ENCODE measurements around the gene RNF144B.
A peak's percentile ranks its signal among the peaks of the same experiment; 100 is the strongest.

RNF144B gene

DNA sequence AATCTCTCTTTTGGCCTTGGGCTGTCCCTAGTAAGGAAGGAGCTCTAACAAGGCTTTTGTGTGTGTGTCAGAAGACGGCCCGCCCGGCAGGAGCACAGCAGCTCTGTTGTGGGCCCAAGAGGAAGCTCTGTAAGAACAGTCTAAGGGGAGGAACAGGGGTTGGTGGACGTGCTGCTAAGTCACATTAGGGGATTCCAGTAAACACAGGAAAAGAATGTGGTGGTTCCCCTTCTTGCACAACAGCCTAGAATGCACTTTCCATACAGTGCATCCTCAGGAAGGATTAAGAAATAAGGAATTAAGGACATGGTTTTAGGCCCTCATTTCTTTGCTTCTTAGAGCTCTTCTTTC, 114.5 kb downstream of the RNF144B start:
- no peaks in the 10 kb centered on the region for H3K27me3 ChIP-seq (replicated peaks; ENCODE audit: control insufficient read depth, insufficient read depth, low read length, poor library complexity, severe bottlenecking)
- H3K4me3 ChIP-seq (ENCODE audit: insufficient read depth, low read depth, low read length, poor library complexity, severe bottlenecking): no peak overlapping the region
- no peaks in the 10 kb centered on the region for H3K36me3 ChIP-seq (ENCODE audit: control insufficient read depth, insufficient read depth, low read length)
- no peaks in the 10 kb centered on the region for H3K9me3 ChIP-seq (ENCODE audit: control insufficient read depth, low read length)
- no peak overlapping the region for H3K27ac ChIP-seq (ENCODE audit: insufficient read depth, low read length, poor library complexity, severe bottlenecking)
- H3K4me1 ChIP-seq (ENCODE audit: control insufficient read depth, insufficient read depth, low read length, poor library complexity, severe bottlenecking): no peaks in the 10 kb centered on the region
- no peak for DNase-seq

DNA sequence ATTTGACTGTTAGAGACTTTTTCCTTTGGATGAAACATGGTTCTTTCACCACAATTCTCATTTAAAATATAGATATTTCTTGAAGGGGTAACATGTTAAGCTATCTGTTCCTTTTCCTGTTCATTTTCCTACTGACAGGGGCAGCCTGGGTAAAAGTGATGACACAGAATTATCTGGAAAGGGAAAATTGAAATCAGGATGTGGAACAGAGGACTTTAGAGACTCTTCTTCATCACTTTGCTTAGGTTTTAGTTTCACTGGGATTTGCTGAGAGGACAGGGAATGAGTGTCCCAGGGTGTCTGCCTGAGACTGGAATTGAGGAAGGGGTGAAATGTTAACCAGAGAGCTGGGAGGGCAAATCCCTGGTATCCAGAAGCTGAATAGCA, 116.0 kb downstream of the RNF144B start:
- no peaks in the 10 kb centered on the region for H3K9me3 ChIP-seq (ENCODE audit: control insufficient read depth, low read length)
- no peaks in the 10 kb centered on the region for H3K27me3 ChIP-seq (replicated peaks; ENCODE audit: control insufficient read depth, insufficient read depth, low read length, poor library complexity, severe bottlenecking)
- DNase-seq: no peak
- no peak overlapping the region for H3K4me3 ChIP-seq (ENCODE audit: insufficient read depth, low read depth, low read length, poor library complexity, severe bottlenecking)
- H3K36me3 ChIP-seq (ENCODE audit: control insufficient read depth, insufficient read depth, low read length): no peaks in the 10 kb centered on the region
- no peaks in the 10 kb centered on the region for H3K4me1 ChIP-seq (ENCODE audit: control insufficient read depth, insufficient read depth, low read length, poor library complexity, severe bottlenecking)
- H3K27ac ChIP-seq (ENCODE audit: insufficient read depth, low read length, poor library complexity, severe bottlenecking): no peak overlapping the region

DNA sequence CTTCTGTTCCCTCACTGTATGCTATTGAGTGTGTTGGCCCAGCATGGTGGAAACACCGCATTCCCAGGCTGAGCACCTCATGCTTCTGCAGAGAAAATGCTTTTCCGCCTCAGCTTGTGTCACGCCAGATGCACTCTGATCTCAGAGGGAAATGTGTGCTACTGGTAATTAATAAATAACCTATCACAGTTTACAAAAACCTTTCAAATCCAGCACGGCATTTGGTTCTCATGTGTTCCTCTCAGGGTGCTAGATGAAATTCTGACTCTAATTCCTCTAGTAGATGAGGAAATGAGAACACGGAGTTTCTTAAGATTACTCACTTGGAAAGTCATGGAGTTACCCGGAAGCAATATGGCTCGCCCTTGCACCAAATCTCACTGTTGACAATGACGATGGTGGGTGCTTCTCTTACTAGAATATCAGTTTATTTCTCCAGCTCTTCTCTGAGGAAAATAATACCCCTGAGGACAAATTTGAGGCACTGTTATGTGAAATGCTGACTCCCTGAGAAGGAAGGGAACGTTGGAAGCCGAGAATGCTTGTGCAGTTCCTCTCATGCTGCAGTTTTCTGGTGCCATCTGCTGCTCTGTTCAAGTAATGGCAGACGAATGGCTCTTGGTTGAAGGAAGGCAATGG, 116.6 kb downstream of the RNF144B start:
- no peak overlapping the region for H3K4me3 ChIP-seq (ENCODE audit: insufficient read depth, low read depth, low read length, poor library complexity, severe bottlenecking)
- no peaks in the 10 kb centered on the region for H3K27me3 ChIP-seq (replicated peaks; ENCODE audit: control insufficient read depth, insufficient read depth, low read length, poor library complexity, severe bottlenecking)
- peak in 1 of 3 donors; percentile 22 for DNase-seq
- H3K4me1 ChIP-seq (ENCODE audit: control insufficient read depth, insufficient read depth, low read length, poor library complexity, severe bottlenecking): no peaks in the 10 kb centered on the region
- no peaks in the 10 kb centered on the region for H3K9me3 ChIP-seq (ENCODE audit: control insufficient read depth, low read length)
- H3K36me3 ChIP-seq (ENCODE audit: control insufficient read depth, insufficient read depth, low read length): no peaks in the 10 kb centered on the region
- no peak overlapping the region for H3K27ac ChIP-seq (ENCODE audit: insufficient read depth, low read length, poor library complexity, severe bottlenecking)

DNA sequence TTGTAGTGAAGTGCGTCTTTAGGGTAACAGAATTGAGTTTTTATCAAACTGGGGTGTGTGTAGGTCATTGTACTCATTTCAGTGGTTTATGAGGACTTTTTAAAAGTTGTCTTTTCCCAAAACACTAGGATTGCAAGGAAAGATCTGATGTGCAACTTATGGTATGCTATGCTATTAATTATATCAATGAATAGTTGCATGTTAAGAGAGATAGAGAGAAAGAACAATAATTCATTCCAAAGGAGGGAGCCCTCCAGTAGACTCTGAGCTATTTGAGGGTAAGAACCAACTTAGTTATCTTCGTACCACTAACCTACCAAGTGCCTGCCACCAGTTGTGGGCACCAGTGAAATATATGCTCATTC, 117.1 kb downstream of the RNF144B start:
- Histone ChIP-seq H3K4me1 (ENCODE audit: control insufficient read depth, insufficient read depth, low read length, poor library complexity, severe bottlenecking) (no peaks in the 10 kb centered on the region), H3K4me3 (ENCODE audit: insufficient read depth, low read depth, low read length, poor library complexity, severe bottlenecking) (no peak overlapping the region), H3K27ac (ENCODE audit: insufficient read depth, low read length, poor library complexity, severe bottlenecking) (no peak overlapping the region), H3K27me3 (replicated peaks; ENCODE audit: control insufficient read depth, insufficient read depth, low read length, poor library complexity, severe bottlenecking) (no peaks in the 10 kb centered on the region), H3K9me3 (ENCODE audit: control insufficient read depth, low read length) (no peaks in the 10 kb centered on the region), H3K36me3 (ENCODE audit: control insufficient read depth, insufficient read depth, low read length) (no peaks in the 10 kb centered on the region)
- DNase-seq: no peak

DNA sequence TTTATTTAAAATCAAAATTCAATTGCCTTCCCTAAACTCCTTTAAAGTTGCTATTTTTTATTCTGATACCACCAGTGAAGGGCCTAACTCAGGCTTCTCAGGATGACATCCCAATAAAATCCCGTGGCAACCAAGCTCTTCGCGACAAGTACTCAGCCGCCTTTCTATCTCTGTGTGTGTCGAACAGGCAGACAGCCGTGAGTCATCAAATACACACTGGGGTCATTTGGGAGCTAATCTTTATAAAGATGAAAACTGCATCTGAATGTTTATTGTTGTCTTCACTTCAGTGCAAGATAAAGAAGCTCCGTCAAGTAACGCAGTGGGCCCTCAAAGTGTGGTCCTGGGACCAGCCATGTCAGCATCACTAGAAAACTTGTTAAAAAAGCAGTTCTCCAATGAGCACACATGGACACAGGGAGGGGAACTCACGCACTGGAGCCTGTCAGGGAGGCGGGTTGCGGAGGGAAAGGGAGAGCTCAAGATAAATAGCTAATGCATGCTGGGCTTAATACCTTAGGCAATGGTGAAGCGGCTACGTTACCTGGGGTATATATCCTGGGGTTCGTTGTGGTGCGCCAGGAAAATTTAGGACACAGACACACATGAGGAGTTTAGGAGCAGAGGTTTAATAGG, 119.3 kb downstream of the RNF144B start:
- no peaks in the 10 kb centered on the region for H3K4me1 ChIP-seq (ENCODE audit: control insufficient read depth, insufficient read depth, low read length, poor library complexity, severe bottlenecking)
- no peaks in the 10 kb centered on the region for H3K9me3 ChIP-seq (ENCODE audit: control insufficient read depth, low read length)
- DNase-seq: no peak
- no peak overlapping the region for H3K27ac ChIP-seq (ENCODE audit: insufficient read depth, low read length, poor library complexity, severe bottlenecking)
- H3K4me3 ChIP-seq (ENCODE audit: insufficient read depth, low read depth, low read length, poor library complexity, severe bottlenecking): no peak overlapping the region
- no peaks in the 10 kb centered on the region for H3K27me3 ChIP-seq (replicated peaks; ENCODE audit: control insufficient read depth, insufficient read depth, low read length, poor library complexity, severe bottlenecking)
- H3K36me3 ChIP-seq (ENCODE audit: control insufficient read depth, insufficient read depth, low read length): no peaks in the 10 kb centered on the region

DNA sequence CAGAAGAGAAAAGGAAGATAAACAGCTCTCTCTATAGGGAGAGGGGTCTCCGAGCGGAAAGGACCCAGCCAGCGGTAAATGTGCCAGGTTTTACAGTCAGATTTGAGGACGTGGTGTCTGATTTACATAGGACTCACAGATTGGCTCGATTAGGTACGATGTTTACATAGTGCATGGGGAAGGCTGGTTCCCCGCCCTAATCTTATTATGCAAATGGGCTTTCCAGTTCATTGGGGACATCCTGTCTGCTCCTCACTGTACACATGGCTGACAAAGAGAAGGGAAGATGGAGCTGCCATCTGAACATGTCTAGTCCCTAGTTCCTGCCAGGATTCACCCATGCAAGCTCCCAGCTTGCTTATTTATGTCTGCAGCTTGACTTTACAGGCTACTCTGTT, 119.9 kb downstream of the RNF144B start:
- Histone ChIP-seq H3K4me1 (ENCODE audit: control insufficient read depth, insufficient read depth, low read length, poor library complexity, severe bottlenecking) (no peaks in the 10 kb centered on the region), H3K36me3 (ENCODE audit: control insufficient read depth, insufficient read depth, low read length) (no peaks in the 10 kb centered on the region), H3K27ac (ENCODE audit: insufficient read depth, low read length, poor library complexity, severe bottlenecking) (no peak overlapping the region), H3K4me3 (ENCODE audit: insufficient read depth, low read depth, low read length, poor library complexity, severe bottlenecking) (no peak overlapping the region), H3K27me3 (replicated peaks; ENCODE audit: control insufficient read depth, insufficient read depth, low read length, poor library complexity, severe bottlenecking) (no peaks in the 10 kb centered on the region), H3K9me3 (ENCODE audit: control insufficient read depth, low read length) (no peaks in the 10 kb centered on the region)
- no peak for DNase-seq

DNA sequence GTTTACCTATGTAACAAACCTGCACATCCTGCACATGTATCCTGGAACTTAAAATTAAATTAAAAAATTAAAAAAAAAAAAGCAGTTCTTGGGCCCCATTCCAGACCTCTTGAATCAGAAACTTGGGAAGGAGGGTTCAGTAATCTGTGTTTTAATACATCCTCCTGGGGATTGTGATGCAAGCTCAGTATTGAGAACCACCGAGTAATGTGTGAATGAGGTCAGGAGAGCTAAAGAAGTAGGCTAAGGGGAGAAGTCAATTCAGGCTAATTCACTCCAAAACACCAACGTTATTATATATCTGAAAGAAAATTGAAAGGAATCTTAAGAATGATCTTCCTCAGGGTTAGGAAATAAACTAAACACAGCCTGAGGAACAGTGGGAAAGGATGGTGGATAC, 120.4 kb downstream of the RNF144B start:
- DNase-seq: no peak
- Histone ChIP-seq H3K4me1 (ENCODE audit: control insufficient read depth, insufficient read depth, low read length, poor library complexity, severe bottlenecking) (no peaks in the 10 kb centered on the region), H3K27me3 (replicated peaks; ENCODE audit: control insufficient read depth, insufficient read depth, low read length, poor library complexity, severe bottlenecking) (no peaks in the 10 kb centered on the region), H3K27ac (ENCODE audit: insufficient read depth, low read length, poor library complexity, severe bottlenecking) (no peak overlapping the region), H3K9me3 (ENCODE audit: control insufficient read depth, low read length) (no peaks in the 10 kb centered on the region), H3K4me3 (ENCODE audit: insufficient read depth, low read depth, low read length, poor library complexity, severe bottlenecking) (no peak overlapping the region), H3K36me3 (ENCODE audit: control insufficient read depth, insufficient read depth, low read length) (no peaks in the 10 kb centered on the region)

DNA sequence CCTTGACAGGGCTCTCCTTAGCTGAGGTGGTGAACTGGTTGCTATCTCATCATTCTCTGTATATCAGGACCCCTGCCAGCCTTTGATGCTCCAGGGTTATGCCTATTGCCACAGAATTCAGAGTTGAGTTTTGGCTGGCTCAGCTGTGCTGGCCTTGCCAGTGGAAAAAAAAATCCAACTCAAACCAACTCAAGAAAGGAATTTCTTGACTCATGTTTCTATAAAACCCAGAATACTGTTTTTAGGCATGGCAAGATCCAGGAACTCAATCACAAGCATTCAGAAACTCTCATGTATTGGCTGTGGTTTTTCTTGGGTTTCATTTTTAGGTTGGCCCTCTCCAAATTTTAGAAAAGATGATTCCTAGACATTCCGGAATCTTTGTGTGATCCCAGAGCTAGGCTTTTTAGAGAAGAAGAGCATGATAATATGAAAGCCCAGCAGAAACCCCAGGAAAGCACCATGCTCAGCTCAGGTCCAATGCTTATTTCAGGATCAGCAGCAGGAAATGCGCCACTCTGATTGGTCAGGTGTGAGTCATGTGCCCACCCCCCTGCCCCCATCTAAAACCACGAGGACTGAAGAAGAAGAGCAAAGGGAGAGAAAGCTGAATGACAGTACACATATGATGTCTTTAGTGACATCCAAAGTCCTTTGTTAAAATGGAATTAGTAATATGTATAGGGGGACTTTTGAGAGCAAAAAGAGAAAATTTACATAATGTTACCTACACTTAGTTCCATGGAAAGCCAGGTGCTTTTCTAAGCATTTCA, 122.9 kb downstream of the RNF144B start:
- no peaks in the 10 kb centered on the region for H3K9me3 ChIP-seq (ENCODE audit: control insufficient read depth, low read length)

DNA sequence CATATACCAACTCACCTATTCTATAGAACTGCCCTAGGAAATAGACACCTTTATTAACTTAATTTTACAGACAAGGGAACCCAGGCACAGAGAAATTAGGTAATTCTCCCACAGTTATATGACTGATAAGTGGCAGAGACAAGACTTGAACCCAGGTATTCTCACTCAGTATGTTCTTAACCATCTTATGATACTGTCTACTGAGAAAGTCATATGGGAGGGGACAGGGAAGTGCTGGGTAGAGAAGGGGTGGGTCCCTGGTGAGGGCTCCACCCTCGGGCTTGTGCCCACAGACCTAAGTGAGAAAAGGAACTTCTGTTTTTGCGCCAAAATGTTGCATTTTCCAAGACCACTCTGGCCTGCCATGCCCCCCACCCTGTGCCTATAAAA, 123.5 kb downstream of the RNF144B start:
- Histone ChIP-seq H3K4me1 (ENCODE audit: control insufficient read depth, insufficient read depth, low read length, poor library complexity, severe bottlenecking) (no peaks in the 10 kb centered on the region), H3K27me3 (replicated peaks; ENCODE audit: control insufficient read depth, insufficient read depth, low read length, poor library complexity, severe bottlenecking) (no peaks in the 10 kb centered on the region), H3K4me3 (ENCODE audit: insufficient read depth, low read depth, low read length, poor library complexity, severe bottlenecking) (no peak overlapping the region), H3K36me3 (ENCODE audit: control insufficient read depth, insufficient read depth, low read length) (no peaks in the 10 kb centered on the region), H3K27ac (ENCODE audit: insufficient read depth, low read length, poor library complexity, severe bottlenecking) (no peak overlapping the region), H3K9me3 (ENCODE audit: control insufficient read depth, low read length) (no peaks in the 10 kb centered on the region)
- DNase-seq: no peak

More for the DNA sequence above, 122.9 kb downstream of the RNF144B start:
- DNase-seq: no peak
- Histone ChIP-seq H3K36me3 (ENCODE audit: control insufficient read depth, insufficient read depth, low read length) (no peaks in the 10 kb centered on the region), H3K27ac (ENCODE audit: insufficient read depth, low read length, poor library complexity, severe bottlenecking) (no peak overlapping the region), H3K4me3 (ENCODE audit: insufficient read depth, low read depth, low read length, poor library complexity, severe bottlenecking) (no peak overlapping the region), H3K4me1 (ENCODE audit: control insufficient read depth, insufficient read depth, low read length, poor library complexity, severe bottlenecking) (no peaks in the 10 kb centered on the region), H3K27me3 (replicated peaks; ENCODE audit: control insufficient read depth, insufficient read depth, low read length, poor library complexity, severe bottlenecking) (no peaks in the 10 kb centered on the region)

DNA sequence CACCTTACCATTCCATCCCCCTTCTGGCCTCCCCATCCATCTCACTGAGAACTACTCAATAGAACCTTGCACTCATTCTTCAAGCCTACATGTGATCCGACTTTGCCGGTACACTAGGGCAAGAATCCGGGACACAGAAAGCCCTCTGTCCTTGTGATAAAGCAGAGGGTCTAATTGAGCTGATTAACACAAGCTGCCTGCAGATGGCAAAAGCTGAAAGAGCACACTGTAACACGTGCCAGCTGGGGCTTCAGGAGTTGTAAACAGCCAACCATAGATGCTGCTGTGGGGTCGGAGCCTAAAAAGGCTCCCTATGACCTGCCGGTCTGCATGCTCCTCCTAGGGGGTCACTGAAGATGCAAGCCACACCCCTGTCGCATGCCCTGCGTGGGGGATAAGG, 124.1 kb downstream of the RNF144B start:
- no peak for DNase-seq
- Histone ChIP-seq H3K4me3 (ENCODE audit: insufficient read depth, low read depth, low read length, poor library complexity, severe bottlenecking) (no peak overlapping the region), H3K4me1 (ENCODE audit: control insufficient read depth, insufficient read depth, low read length, poor library complexity, severe bottlenecking) (no peaks in the 10 kb centered on the region), H3K9me3 (ENCODE audit: control insufficient read depth, low read length) (no peaks in the 10 kb centered on the region), H3K27me3 (replicated peaks; ENCODE audit: control insufficient read depth, insufficient read depth, low read length, poor library complexity, severe bottlenecking) (no peaks in the 10 kb centered on the region), H3K27ac (ENCODE audit: insufficient read depth, low read length, poor library complexity, severe bottlenecking) (no peak overlapping the region), H3K36me3 (ENCODE audit: control insufficient read depth, insufficient read depth, low read length) (no peaks in the 10 kb centered on the region)

All from effector memory CD4-positive, alpha-beta T cell (primary cell).